Fibroblast of the conjunctiva (primary cell): ENCODE results near the gene OSGIN1.

Experiments
- DNase-seq: peaks from one replicate; pipeline ENCODE4 v3.0.0-alpha.2; 2010; ENCODE audit warnings: low read depth

Gene OSGIN1

DNA sequence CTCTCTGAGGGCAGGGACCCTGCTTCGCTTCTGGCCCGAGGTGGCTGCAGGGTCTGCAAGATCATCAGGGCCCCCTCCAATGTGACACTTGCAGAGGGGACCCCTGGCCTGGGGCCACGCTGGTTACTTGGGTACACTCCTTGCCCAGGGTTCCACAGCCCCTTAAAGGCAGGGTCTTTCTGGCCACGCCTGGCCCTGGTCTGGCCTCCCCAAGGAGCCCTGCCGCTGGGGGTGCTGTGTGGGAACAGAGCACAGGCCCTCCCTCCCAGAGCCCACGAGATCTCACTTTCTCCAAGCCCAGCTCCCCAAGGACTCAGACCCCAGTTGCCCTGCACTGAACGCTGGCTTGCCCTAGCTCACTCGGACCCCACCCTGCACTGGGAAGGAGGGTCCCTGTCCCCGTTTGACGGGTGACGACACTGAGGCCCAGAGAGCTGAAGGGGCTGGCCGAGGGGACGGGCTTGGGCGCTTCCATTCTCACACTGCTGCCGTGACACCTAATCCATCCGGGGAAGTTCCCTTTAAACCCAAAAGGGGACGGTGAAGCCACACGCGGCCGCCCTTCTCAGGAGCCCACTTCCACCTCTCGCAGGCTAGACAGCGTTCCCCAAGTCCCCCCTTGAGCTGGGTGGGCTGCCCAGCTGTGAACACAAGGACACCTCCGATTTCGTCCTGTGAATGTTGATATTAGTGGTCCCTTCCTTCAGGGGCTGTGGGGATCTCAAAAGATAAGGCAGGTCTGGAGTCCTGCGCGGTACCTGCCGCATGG, 26.9 kb upstream of the OSGIN1 start:
- DNase-seq = no peak

DNA sequence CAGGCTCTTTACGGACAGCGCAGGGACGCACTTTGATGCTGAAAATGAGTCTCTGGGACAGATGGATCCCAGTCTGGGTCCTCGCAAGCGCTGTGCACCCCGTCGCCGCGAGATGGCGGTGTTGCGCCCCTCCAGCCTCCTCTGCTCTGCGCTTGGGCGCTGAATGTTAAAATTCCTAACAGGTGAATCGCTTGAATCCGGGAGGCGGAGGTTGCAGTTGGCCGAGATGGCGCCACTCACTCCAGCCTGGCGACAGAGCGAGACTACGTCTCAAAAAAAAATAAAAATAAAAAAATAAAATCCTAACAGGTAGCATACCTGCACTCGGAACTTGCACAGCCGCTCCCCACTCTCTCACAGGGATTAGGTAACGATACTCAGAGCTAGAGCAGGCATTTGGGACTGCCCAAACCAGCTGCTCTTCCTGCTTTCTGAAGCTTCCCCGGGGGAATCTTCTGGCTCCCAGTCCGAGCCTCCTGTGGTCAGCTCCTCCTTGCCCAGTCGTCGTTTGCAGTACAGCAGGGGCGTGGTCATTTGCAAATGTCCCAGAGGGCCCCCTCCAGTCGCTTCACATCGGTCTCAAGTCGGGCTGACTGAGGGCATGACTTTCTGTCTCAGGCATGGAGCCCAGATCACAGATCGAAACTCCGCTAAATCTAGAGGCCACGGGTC, 26.2 kb upstream of the OSGIN1 start:
- DNase-seq = peak; percentile 33

DNA sequence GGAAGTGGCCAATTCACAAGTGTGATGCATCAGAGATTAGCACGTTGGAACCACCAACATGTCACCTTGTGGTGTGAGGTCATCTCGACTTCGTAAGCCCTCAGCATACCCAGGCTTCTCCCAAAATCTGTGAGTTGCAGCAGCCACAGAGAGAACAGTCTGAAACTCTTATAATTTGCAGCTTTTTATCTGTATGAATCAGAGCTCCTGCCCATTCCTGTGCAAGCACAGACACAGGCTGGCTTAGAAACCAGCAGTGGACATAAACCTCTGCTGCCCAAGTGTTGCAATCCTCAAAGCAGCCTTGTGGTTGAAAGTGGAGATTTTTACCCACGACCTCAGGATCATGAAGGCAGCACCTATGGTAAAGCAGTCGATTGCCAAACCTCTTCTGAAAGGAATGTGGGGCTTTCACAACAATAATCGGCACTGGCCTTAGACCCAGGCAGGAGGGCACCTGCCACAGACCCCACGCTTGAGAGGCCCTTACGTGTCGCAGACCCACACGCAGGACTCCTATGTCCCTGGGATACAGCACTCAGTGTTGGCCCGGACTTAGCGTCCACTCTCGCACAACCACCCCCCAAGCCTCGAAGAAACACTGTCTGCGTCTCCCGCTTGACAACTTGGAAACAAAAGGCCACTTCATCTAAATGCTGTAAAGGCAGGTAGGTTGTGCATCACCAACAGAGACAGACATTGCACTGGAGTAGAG, 24.5 kb upstream of the OSGIN1 start:
- no peak for DNase-seq

GRCh38 chr16:83929811-83930555, 23.1 kb upstream of the OSGIN1 start:
- no peak for DNase-seq

DNA sequence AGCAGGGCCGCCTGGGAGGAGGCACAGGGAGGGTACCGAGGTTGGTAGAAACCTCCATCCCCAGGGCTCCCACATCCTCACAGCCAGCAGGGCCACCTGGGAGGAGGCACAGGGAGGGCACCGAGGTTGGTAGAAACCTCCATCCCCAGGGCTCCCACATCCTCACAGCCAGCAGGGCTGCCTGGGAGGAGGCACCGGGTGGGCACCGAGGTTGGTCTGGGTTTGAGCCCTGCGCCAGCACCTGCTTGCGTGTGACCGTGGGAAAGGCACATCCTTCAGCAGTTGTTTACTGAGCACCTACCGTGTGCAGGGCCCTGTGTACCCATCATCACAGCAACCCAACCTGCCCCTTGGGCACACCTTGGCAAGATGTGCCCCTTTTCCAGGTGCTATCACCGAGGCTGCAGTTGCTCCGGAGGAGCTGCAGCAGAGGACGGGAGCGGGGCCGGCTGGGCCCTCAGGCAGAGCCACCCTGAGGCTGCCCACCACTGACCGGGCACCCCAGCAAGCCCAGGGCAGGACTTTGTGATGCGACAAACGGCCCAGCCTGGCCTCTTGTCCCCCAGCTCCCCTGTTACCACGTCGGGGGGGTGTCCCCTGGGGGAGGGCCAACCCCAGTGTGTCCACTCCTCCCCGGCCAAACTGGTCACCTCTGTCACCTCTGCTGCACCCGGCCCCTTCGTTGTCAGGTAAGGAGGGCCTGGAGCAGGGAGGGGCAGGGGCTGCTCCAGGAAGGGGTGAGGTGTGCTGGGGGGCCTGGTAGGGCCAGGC, 22.1 kb upstream of the OSGIN1 start:
- DNase-seq = no peak

- no peak for DNase-seq
Observed at GRCh38 chr16:83931556-83931955, 21.5 kb upstream of the OSGIN1 start.

GRCh38 chr16:83932304-83932703, 20.7 kb upstream of the OSGIN1 start:
- DNase-seq = no peak

GRCh38 chr16:83932955-83933673, 19.9 kb upstream of the OSGIN1 start:
- DNase-seq = no peak

DNA sequence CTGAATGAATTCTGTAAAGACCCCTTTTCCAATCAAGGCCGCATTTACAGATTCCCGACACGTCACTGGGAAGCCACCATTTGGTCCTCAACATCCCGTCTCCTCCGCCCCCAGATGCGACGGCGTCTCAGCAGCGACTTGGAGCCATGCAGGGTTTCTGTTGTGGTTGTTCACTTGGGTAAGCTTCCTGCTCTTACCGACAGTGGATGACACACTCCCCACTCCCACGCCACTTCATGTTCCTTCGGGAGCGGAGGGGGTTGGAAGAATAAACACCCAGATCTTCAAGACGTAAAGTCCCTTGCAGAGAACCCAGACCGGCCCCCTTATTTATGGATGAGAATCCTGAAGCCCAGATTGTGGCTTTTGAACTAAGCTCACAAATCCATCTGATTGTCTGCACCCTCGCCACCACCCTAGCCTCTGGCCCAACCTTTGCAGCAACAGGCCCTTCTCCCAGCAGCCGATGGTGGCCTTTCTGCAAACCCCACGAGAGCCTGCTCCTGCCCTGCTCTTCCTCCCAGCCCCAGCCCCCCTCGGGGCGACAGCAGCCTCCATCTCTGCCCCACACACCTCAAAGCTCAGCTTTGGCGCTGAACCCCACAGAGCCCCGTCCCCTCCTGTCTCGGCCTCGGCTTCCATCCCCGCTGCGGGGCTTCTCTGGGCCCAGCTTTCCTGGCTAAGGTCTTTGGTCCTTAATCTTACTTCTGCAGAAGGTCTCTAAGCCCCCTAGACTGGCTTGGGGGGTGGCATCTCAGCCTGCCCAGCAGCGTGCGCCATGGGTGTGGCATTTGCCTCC, 19.0 kb upstream of the OSGIN1 start:
- no peak for DNase-seq

- DNase-seq = no peak
Observed at GRCh38 chr16:83934684-83934977, 18.4 kb upstream of the OSGIN1 start.

DNA sequence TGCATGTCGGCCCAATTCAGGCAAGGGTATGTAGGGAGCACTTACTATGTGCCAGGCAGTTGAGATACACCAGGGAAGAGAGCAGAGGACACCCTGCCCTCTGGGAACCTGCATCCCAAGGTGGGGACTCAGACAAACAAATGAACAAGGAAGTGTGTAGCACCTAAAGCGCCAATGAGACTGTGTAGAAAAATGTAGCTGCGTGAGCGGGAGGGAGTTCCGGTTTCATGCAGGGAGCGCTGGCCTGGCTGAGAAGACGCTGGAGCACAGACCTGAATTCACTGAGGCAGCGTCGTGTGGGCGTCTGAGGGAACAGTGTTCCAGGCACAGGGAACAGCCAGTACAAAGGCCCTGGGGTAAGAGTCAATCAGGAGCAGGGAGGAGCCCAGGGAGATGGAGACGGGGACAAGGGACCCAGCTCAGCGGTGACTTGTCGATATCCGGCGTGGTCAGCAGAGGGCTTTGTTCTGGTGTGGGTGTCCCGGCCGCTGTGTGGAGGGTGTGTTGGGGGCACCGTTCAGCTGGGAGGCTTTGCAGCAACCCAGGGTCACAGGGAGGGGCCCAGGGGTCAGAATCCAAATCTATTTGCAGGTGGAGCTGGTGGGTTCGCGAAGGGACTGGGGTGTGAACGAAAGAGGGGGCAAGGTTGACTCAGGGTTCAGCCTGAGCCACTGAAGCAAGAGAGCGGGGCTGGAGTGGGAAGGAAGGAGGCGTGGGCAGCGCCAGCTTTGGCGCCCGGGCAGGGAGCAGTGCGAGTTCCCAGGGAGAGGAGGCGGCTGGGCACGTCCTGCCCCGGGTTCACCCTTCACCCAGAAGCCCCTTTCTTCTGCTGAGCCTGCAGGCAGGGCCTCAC, 17.8 kb upstream of the OSGIN1 start:
- no peak for DNase-seq

DNA sequence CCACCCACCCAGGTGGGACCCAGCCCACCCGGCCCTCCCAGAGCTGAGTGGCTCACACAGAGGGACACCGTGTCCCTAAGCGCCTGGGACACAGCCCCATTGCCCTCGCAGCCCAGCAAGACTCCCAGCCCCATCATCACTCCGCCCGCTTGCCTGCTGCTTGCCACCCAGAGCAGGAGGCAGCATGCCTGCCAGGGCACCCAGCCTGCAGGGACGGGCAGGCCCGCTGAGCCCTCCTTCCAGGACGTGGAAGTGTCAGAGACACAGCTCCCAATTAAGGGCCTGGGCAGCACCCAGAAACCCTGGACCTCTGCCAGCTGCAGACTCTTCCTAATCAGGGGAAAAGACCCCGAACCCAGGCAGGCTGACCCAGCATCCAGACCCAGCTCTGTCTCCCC, 17.2 kb upstream of the OSGIN1 start:
- no peak for DNase-seq

GRCh38 chr16:83936581-83937165, 16.4 kb upstream of the OSGIN1 start:
- DNase-seq = no peak

- no peak for DNase-seq
Observed at GRCh38 chr16:83937267-83937666, 15.8 kb upstream of the OSGIN1 start.

DNA sequence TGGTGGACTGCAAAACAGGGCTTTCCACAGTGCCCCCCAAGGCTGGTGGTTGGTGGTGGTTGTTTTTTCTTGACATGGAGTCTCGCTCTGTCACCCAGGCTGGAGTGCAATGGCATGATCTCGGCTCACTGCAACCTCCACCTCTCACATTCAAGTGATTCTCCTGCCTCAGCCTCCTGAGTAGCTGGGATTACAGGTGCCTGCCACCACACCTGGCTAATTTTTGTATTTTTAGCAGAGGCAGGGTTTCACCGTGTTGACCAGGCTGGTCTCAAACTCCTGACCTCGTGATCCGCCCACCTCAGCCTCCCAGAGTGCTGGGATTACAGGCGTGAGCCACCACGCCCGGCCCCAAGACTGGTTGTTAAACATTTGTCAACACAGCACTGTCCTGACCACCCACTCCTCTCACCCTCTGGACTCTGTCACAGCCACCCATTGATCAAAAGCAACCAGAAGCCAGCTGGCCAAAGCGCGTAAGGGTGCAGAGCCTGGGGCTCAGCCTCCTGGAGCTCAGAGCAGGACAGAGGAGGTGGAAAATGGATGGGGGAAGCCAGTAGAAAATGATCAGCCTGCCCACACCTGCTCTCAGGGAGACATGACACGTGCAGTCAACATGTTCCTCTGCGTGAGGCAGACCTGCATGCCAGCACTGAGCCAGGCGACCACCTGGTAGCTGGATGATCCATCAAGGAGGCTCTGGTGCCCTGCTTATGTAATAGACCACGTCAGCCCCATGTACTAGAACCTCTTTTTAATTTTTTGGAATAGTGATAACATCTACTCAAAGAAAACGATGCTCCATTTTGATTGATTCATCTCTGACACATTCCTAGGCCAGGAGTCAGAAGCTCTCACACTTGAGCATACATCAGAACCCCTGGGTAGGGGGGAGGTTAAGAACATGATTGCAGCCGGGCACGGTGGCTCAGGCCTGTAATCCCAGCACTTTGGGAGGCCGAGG, 14.8 kb upstream of the OSGIN1 start:
- DNase-seq = no peak

DNA sequence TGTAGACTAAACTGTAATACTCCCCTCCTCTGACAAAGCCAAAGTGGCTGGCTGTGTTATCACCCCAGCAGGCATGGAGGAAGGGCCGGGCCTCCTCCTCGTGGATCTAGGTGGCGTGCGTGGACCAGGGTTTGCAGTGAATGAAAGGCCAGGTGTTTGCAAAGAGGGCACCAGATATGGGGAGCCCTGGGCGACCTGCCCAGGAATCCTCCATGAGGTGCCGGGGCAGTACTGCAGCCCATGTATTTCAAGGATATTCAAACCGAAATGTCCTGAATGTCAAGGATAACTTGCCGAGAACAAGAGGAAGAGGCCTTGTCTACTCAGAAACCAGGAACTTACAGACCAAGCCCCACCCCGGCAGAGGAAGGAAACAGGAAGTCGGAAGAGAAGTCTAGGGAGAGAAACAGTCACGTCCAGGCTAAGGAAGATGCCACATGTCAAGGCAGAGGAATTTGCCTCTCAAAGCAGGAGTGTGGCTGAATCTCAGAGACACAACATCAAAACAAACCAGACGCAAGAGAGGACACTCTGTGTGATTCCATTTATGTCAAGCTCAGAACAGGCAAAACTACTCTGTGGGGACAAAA, 13.7 kb upstream of the OSGIN1 start:
- no peak for DNase-seq

DNA sequence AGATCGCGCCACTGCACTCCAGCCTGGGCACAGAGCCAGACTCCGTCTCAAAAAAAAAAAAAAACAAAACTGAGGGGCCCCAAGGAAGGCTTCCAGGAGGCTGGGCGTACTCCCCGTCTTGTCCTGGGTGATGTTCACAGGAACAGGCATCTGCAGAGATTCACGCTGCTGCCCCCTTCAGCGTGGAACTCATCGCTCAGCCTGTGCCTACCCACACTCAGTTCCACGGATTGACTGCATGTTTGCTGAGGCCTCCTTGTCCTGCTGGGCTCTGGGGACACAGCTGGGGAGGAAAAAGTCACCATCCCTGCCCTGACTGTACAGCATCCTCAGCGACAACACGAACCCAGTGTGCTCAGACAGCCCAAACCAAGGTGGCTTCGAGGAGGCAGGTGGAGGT, 12.9 kb upstream of the OSGIN1 start:
- no peak for DNase-seq
